Cardiac fibroblast (primary cell): ENCODE data around the gene CACYBP.

Experiments
- DNase-seq, 2 donors: peaks; one replicate each; pipeline versions ENCODE4 v3.0.0 to v3.0.0-alpha.2; 2010; ENCODE audit warnings: low read depth in 2 of 2
- H3K4me3 ChIP-seq, 2 donors: replicated peaks in 1 of 2; 1 replicate in 1 of 2; 2 replicates in 1 of 2; pipeline ENCODE4 v1.5.1; 2011; ENCODE audit warnings: low read depth in 2 of 2, low read length in 2 of 2, mild to moderate bottlenecking in 2 of 2, moderate library complexity in 1 of 2
- CTCF ChIP-seq: IDR thresholded peaks from one replicate; pipeline ENCODE4 v1.5.1; 2011; ENCODE audit warnings: low read depth, mild to moderate bottlenecking, low read length, inconsistent platforms

Gene CACYBP

GRCh38 chr1:174957829-174958228, 41.9 kb upstream of the CACYBP start:
- no peak for TF ChIP-seq CTCF
- H3K4me3 ChIP-seq: no peak overlapping the region
- no peak for DNase-seq

GRCh38 chr1:174958396-174958795, 41.4 kb upstream of the CACYBP start:
- H3K4me3 ChIP-seq: no peak overlapping the region
- peak in 1 of 2 donors; percentile 44 for DNase-seq
- no peak for TF ChIP-seq CTCF

GRCh38 chr1:174960362-174960761, 39.4 kb upstream of the CACYBP start:
- H3K4me3 ChIP-seq: no peak overlapping the region
- no peak for DNase-seq
- TF ChIP-seq CTCF: no peak

- no peak overlapping the region for H3K4me3 ChIP-seq
- no peak for TF ChIP-seq CTCF
- DNase-seq: no peak
Observed at GRCh38 chr1:174963529-174964125, 36.1 kb upstream of the CACYBP start.

GRCh38 chr1:174964261-174964971, 35.3 kb upstream of the CACYBP start:
- H3K4me3 ChIP-seq: no peak overlapping the region
- DNase-seq: peak; percentile 50 to 55
- no peak for TF ChIP-seq CTCF

- DNase-seq: peak; percentile 18 to 30
- no peak for TF ChIP-seq CTCF
Observed at GRCh38 chr1:174964972-174965361, 34.8 kb upstream of the CACYBP start.

More at GRCh38 chr1:174964972-174965361, 34.8 kb upstream of the CACYBP start:
- no peak overlapping the region for H3K4me3 ChIP-seq
